ENCODE measurements around the gene RPL22.
A peak's percentile ranks its signal among the peaks of the same experiment; 100 is the strongest.

RPL22 gene

DNA sequence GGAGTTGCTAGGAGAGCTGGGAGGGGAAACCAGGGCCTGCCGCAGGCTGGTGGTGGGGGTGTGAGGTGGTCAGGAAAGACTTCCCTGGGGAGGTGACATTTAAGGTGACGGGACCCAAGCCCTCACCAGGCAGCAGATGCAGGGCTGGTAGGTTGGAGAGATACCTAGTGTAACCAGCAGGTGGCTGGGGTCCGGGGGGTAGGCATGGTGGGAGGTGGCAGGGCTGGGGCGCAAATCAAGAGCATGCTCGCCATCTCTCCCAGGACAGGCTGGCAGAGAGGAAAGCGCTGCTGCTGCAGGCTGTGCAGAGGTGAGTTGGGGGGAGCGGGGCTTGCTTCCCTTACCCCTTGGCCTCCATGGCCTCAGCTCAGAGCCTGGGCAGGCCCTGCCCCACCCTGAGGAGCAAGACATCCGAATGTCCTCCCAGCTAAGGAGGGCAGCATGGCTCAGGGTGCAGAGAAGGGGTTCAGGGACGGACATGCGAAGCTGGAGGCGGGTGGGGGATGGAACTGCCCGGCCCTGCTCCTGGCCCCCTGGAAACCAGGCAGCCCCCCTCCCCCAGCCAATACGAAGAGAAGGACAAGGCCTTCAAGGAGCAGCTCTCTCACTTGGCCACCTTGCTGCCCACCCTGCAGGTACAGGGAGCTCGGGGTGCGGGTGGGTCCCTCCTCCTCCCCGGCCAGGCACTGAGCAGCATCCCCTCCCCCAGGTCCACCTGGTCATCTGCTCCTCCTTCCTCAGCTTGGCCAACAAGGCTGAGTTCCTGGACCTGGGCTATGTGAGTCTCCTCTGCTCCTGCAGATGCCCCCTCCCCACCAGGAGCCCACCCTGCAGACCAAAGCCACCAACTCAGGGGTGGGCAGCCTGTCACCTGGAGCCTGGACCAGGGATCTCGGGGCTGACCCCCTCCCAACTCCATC, 10.5 kb upstream of the RPL22 start:
- Histone ChIP-seq H3F3A (ENCODE audit: control insufficient read depth, insufficient read depth) (no peaks in the 10 kb centered on the region), H3K9me3 (ENCODE audit: control insufficient read depth, insufficient read depth, low read length) (no peaks in the 10 kb centered on the region), H3K79me2 (ENCODE audit: control insufficient read depth, low read length) (no peaks in the 10 kb centered on the region), H3K9me2 (replicated peaks; ENCODE audit: control insufficient read depth, low read length) (no peaks in the 10 kb centered on the region), H4K20me1 (ENCODE audit: control insufficient read depth, insufficient read depth, low read depth, low read length) (no peaks in the 10 kb centered on the region), H3K36me3 (ENCODE audit: control insufficient read depth, low read length) (no peaks in the 10 kb centered on the region), H3K4me1 (ENCODE audit: control insufficient read depth, low read length) (peaks cover 20% of the 10 kb centered on the region), H3K4me2 (ENCODE audit: low read length) (peak overlapping the region; percentile 44), H3K27me3 (ENCODE audit: control insufficient read depth, low read length) (peaks cover 38% of the 10 kb centered on the region), H3K27ac (ENCODE audit: low read depth, low read length) (no peak overlapping the region), H3K4me3 (ENCODE audit: low read length) (peak overlapping the region; percentile 36)
- no peak for TF ChIP-seq EZH2phosphoT487 (IDR thresholded peaks at IDR 0.05; ENCODE audit: borderline replicate concordance, low read length)
- TF ChIP-seq, protein P1, sequence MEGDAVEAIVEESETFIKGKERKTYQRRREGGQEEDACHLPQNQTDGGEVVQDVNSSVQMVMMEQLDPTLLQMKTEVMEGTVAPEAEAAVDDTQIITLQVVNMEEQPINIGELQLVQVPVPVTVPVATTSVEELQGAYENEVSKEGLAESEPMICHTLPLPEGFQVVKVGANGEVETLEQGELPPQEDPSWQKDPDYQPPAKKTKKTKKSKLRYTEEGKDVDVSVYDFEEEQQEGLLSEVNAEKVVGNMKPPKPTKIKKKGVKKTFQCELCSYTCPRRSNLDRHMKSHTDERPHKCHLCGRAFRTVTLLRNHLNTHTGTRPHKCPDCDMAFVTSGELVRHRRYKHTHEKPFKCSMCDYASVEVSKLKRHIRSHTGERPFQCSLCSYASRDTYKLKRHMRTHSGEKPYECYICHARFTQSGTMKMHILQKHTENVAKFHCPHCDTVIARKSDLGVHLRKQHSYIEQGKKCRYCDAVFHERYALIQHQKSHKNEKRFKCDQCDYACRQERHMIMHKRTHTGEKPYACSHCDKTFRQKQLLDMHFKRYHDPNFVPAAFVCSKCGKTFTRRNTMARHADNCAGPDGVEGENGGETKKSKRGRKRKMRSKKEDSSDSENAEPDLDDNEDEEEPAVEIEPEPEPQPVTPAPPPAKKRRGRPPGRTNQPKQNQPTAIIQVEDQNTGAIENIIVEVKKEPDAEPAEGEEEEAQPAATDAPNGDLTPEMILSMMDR (IDR thresholded peaks at IDR 0.05; ENCODE audit: low read depth, low read length, poor library complexity, severe bottlenecking): peak; percentile 27

GRCh38 chr1:6208723-6209660, 9.6 kb upstream of the RPL22 start:
- Histone ChIP-seq H3K9me3 (ENCODE audit: control insufficient read depth, insufficient read depth, low read length) (no peaks in the 10 kb centered on the region), H3F3A (ENCODE audit: control insufficient read depth, insufficient read depth) (no peaks in the 10 kb centered on the region), H3K9me2 (replicated peaks; ENCODE audit: control insufficient read depth, low read length) (no peaks in the 10 kb centered on the region), H3K27me3 (ENCODE audit: control insufficient read depth, low read length) (peaks cover 38% of the 10 kb centered on the region), H3K36me3 (ENCODE audit: control insufficient read depth, low read length) (no peaks in the 10 kb centered on the region), H3K4me3 (ENCODE audit: low read length) (peak overlapping the region; percentile 36), H3K79me2 (ENCODE audit: control insufficient read depth, low read length) (no peaks in the 10 kb centered on the region), H3K4me1 (ENCODE audit: control insufficient read depth, low read length) (peaks cover 21% of the 10 kb centered on the region), H4K20me1 (ENCODE audit: control insufficient read depth, insufficient read depth, low read depth, low read length) (no peaks in the 10 kb centered on the region), H3K27ac (ENCODE audit: low read depth, low read length) (no peak overlapping the region), H3K4me2 (ENCODE audit: low read length) (peak overlapping the region; percentile 44)
- TF ChIP-seq EZH2phosphoT487 (IDR thresholded peaks at IDR 0.05; ENCODE audit: borderline replicate concordance, low read length): no peak
- TF ChIP-seq, protein P1 (IDR thresholded peaks at IDR 0.05; ENCODE audit: low read depth, low read length, poor library complexity, severe bottlenecking): peak; percentile 41

- H3K27me3 ChIP-seq (ENCODE audit: control insufficient read depth, low read length): peaks cover 37% of the 10 kb centered on the region
- H4K20me1 ChIP-seq (ENCODE audit: control insufficient read depth, insufficient read depth, low read depth, low read length): no peaks in the 10 kb centered on the region
- no peaks in the 10 kb centered on the region for H3F3A ChIP-seq (ENCODE audit: control insufficient read depth, insufficient read depth)
- no peaks in the 10 kb centered on the region for H3K79me2 ChIP-seq (ENCODE audit: control insufficient read depth, low read length)
- no peaks in the 10 kb centered on the region for H3K36me3 ChIP-seq (ENCODE audit: control insufficient read depth, low read length)
- H3K9me3 ChIP-seq (ENCODE audit: control insufficient read depth, insufficient read depth, low read length): no peaks in the 10 kb centered on the region
- H3K4me1 ChIP-seq (ENCODE audit: control insufficient read depth, low read length): peaks cover 21% of the 10 kb centered on the region
- H3K27ac ChIP-seq (ENCODE audit: low read depth, low read length): no peak overlapping the region
- H3K4me2 ChIP-seq (ENCODE audit: low read length): no peak overlapping the region
- H3K4me3 ChIP-seq (ENCODE audit: low read length): no peak overlapping the region
- TF ChIP-seq, protein P1 (IDR thresholded peaks at IDR 0.05; ENCODE audit: low read depth, low read length, poor library complexity, severe bottlenecking): no peak
- TF ChIP-seq EZH2phosphoT487 (IDR thresholded peaks at IDR 0.05; ENCODE audit: borderline replicate concordance, low read length): no peak
- no peaks in the 10 kb centered on the region for H3K9me2 ChIP-seq (replicated peaks; ENCODE audit: control insufficient read depth, low read length)
Measured at GRCh38 chr1:6207921-6208320, 8.5 kb upstream of the RPL22 start.

Measured in DOHH2 (cell line).